CD14-positive monocyte (primary cell): ENCODE results near the gene CTDP1. TPM values are rescaled to one million over a fixed set of nuclear protein-coding genes. Genes with fewer than 3 reads are reported as not detected.

Experiments used
- DNase-seq, 3 donors: peaks; one replicate each; pipeline ENCODE4 v3.0.0-alpha.2; 2011 to 2022
- H2AFZ ChIP-seq: 2 replicates; pipeline ENCODE4 v1.6.0; 2012; ENCODE audit warnings: mild to moderate bottlenecking, low read depth, low read length, inconsistent platforms; ENCODE audit not compliant: insufficient read depth, poor library complexity, severe bottlenecking
- H3K27ac ChIP-seq, 2 donors: 1 replicate in 1 of 2; 2 replicates in 1 of 2; pipeline ENCODE4 v1.5.1; 2012 to 2013; ENCODE audit warnings: low read length in 2 of 2, control low read depth in 1 of 2, inconsistent platforms in 1 of 2, low read depth in 1 of 2, mild to moderate bottlenecking in 1 of 2
- H3K27me3 ChIP-seq, 2 donors: one replicate each; pipeline versions ENCODE4 v1.6.0 to v1.6.1; 2011 to 2013; ENCODE audit warnings: low read length in 2 of 2; ENCODE audit not compliant: control insufficient read depth in 2 of 2, insufficient read depth in 2 of 2
- H3K36me3 ChIP-seq, 2 donors: replicated peaks in 1 of 2; 1 replicate in 1 of 2; 2 replicates in 1 of 2; pipeline versions ENCODE4 v1.5.1 to v1.6.1; 2012 to 2013; ENCODE audit warnings: low read length in 2 of 2, control low read depth in 1 of 2, inconsistent platforms in 1 of 2, mild to moderate bottlenecking in 1 of 2; ENCODE audit not compliant: insufficient read depth in 2 of 2, control insufficient read depth in 1 of 2
- H3K4me1 ChIP-seq, 2 donors: 1 replicate in 1 of 2; 2 replicates in 1 of 2; pipeline versions ENCODE4 v1.5.1 to v1.6.1; 2012 to 2013; ENCODE audit warnings: low read length in 2 of 2, control low read depth in 1 of 2, inconsistent platforms in 1 of 2, mild to moderate bottlenecking in 1 of 2, moderate library complexity in 1 of 2; ENCODE audit not compliant: insufficient read depth in 2 of 2, control insufficient read depth in 1 of 2
- H3K4me2 ChIP-seq: replicated peaks from 2 replicates; pipeline ENCODE3; 2012; ENCODE audit warnings: low read length, moderate library complexity, mild to moderate bottlenecking; ENCODE audit not compliant: poor library complexity, severe bottlenecking; ENCODE audit errors: extremely low read depth
- H3K4me3 ChIP-seq, 3 experiments: fragments of 200-600 bp in 1 of 3; sonication (generic) in 1 of 3; replicated peaks in 1 of 3; 1 replicate in 2 of 3; 2 replicates in 1 of 3; pipeline ENCODE4 v1.5.1; 2011 to 2013; ENCODE audit warnings: low read length in 3 of 3, mild to moderate bottlenecking in 3 of 3, control low read depth in 2 of 3, low read depth in 2 of 3, inconsistent platforms in 1 of 3, moderate library complexity in 1 of 3
- H3K79me2 ChIP-seq: 2 replicates; pipeline ENCODE4 v1.6.0; 2012; ENCODE audit warnings: mild to moderate bottlenecking, control low read depth, inconsistent platforms, low read length, moderate library complexity; ENCODE audit not compliant: insufficient read depth
- H3K9ac ChIP-seq: 2 replicates; pipeline ENCODE4 v1.6.0; 2017; ENCODE audit warnings: low read length, mild to moderate bottlenecking; ENCODE audit not compliant: insufficient read depth, poor library complexity, severe bottlenecking
- H3K9me3 ChIP-seq, 2 donors: replicated peaks in 1 of 2; 1 replicate in 1 of 2; 2 replicates in 1 of 2; pipeline versions ENCODE4 v1.5.1 to v1.6.1; 2012 to 2013; ENCODE audit warnings: low read length in 2 of 2, control low read depth in 1 of 2; ENCODE audit not compliant: control insufficient read depth in 1 of 2, insufficient read depth in 1 of 2
- H4K20me1 ChIP-seq: 2 replicates; pipeline ENCODE4 v1.6.0; 2012; ENCODE audit warnings: mild to moderate bottlenecking, low read length, control low read depth, moderate library complexity; ENCODE audit not compliant: insufficient read depth
- H3K27ac Mint-ChIP-seq, 7 donors: one replicate each; pipeline ENCODE4 v1.8.0; 2020; ENCODE audit warnings: mild to moderate bottlenecking in 7 of 7, mixed read lengths in 7 of 7, moderate library complexity in 6 of 7, inconsistent platforms in 2 of 7
- H3K27me3 Mint-ChIP-seq, 3 donors: one replicate each; pipeline ENCODE4 v1.8.0; 2021 to 2022; ENCODE audit warnings: low read depth in 3 of 3, mild to moderate bottlenecking in 3 of 3, mixed read lengths in 3 of 3, moderate library complexity in 3 of 3, inconsistent platforms in 1 of 3
- H3K36me3 Mint-ChIP-seq, 2 donors: one replicate each; pipeline ENCODE4 v1.8.0; 2020; ENCODE audit warnings: mixed read lengths in 2 of 2, inconsistent platforms in 1 of 2, mild to moderate bottlenecking in 1 of 2
- H3K4me1 Mint-ChIP-seq: one replicate; pipeline ENCODE4 v1.8.0; 2020; ENCODE audit warnings: mild to moderate bottlenecking, mixed read lengths
- H3K4me3 Mint-ChIP-seq, 2 donors: one replicate each; pipeline ENCODE4 v1.8.0; 2020; ENCODE audit warnings: mild to moderate bottlenecking in 2 of 2, mixed read lengths in 2 of 2, moderate library complexity in 1 of 2
- H3K9me3 Mint-ChIP-seq, 7 donors: one replicate each; pipeline ENCODE4 v1.8.0; 2020 to 2022; ENCODE audit warnings: mixed read lengths in 7 of 7, mild to moderate bottlenecking in 6 of 7, moderate library complexity in 6 of 7, inconsistent platforms in 2 of 7
- CTCF ChIP-seq: fragments of 200-600 bp; IDR thresholded peaks from one replicate; pipeline ENCODE4 v1.8.0; 2022; ENCODE audit warnings: antibody characterized with exemption, mild to moderate bottlenecking
- WGBS: methylation state at CpG from one replicate; pipeline ENCODE4 v1.1.5; 2013; ENCODE audit warnings: missing lambda C conversion rate; ENCODE audit not compliant: insufficient coverage; 5-methylcytosine and 5-hydroxymethylcytosine counted together
- intact Hi-C, 2 donors: fragments of 100-400 bp; cut with micrococcal nuclease; formaldehyde crosslinking; loops; one replicate each; pipeline versions ENCODE4 v1.15.0 to v1.15.1; 2023
- polyA plus RNA-seq, 3 donors: library from polyadenylated mRNA; depleted of rRNA in 1 of 3; unstranded in 2 of 3; stranded (reverse) in 1 of 3; fragments of 300-500 nt in 2 of 3; fragments of >200 nt in 1 of 3; fragmentation: Illumina TruSeq in 2 of 3; gene quantifications; 1 replicate in 2 of 3; 2 replicates in 1 of 3; pipeline ENCODE4 v1.2.3, GENCODE V29; 2012 to 2021

Gene CTDP1
- polyA plus RNA-seq, 3 donors = 9.1 to 13.9 (median 9.1) TPM

GRCh38 chr18:79770501-79770815 lies 90.9 kb downstream of the CTDP1 start:
- Histone ChIP-seq H2AFZ (no peak overlapping the region), H3K79me2 (no peaks in the 10 kb centered on the region), H4K20me1 (no peaks in the 10 kb centered on the region), H3K9ac (no peak overlapping the region), H3K9me3 (peaks cover 5 to 21% of the 10 kb centered on the region in 2 donors), H3K27me3 (no peaks in the 10 kb centered on the region), H3K4me1 (no peaks in the 10 kb centered on the region), H3K4me2 (no peak overlapping the region), H3K4me3 (no peak overlapping the region), H3K27ac (no peak overlapping the region), H3K36me3 (no peaks in the 10 kb centered on the region)
- H3K4me3 Mint-ChIP-seq = no peak overlapping the region
- no peaks in the 10 kb centered on the region for H3K4me1 Mint-ChIP-seq
- TF ChIP-seq CTCF = no peak
- DNase-seq = no peak
- H3K27ac Mint-ChIP-seq = no peak overlapping the region
- peaks cover 3 to 8% (median 4%) of the 10 kb centered on the region in 3 donors for H3K27me3 Mint-ChIP-seq
- no peaks in the 10 kb centered on the region for H3K36me3 Mint-ChIP-seq
- intact Hi-C loops = loop anchor here in 1 of 2 donors (10.0 kb wide), 1 partner anchor 64 kb away; no protein-coding TSS in a partner anchor
- H3K9me3 Mint-ChIP-seq = peaks cover 4 to 21% (median 18%) of the 10 kb centered on the region in 7 donors
- WGBS = 87% methylated on average over 6 of the region's 11 CpGs

GRCh38 chr18:79770826-79771225 lies 91.2 kb downstream of the CTDP1 start:
- Mint-ChIP-seq H3K36me3 (no peaks in the 10 kb centered on the region), H3K27me3 (peaks cover 4 to 8% (median 6%) of the 10 kb centered on the region in 3 donors), H3K4me1 (no peaks in the 10 kb centered on the region), H3K9me3 (peaks cover 4 to 21% (median 18%) of the 10 kb centered on the region in 7 donors), H3K27ac (no peak overlapping the region), H3K4me3 (no peak overlapping the region)
- Histone ChIP-seq H3K36me3 (no peaks in the 10 kb centered on the region), H4K20me1 (no peaks in the 10 kb centered on the region), H3K79me2 (no peaks in the 10 kb centered on the region), H3K4me1 (no peaks in the 10 kb centered on the region), H3K9me3 (peaks cover 5 to 21% of the 10 kb centered on the region in 2 donors), H2AFZ (no peak overlapping the region), H3K9ac (no peak overlapping the region), H3K27me3 (no peaks in the 10 kb centered on the region), H3K4me3 (no peak overlapping the region), H3K4me2 (no peak overlapping the region), H3K27ac (no peak overlapping the region)
- 97% methylated on average over 10 of the region's 24 CpGs for WGBS
- no peak for TF ChIP-seq CTCF
- intact Hi-C loops = loop anchor here in 1 of 2 donors (10.0 kb wide), 1 partner anchor 64 kb away; no protein-coding TSS in a partner anchor
- no peak for DNase-seq
